ENCODE results near the gene PTPRA. TPM values are rescaled to one million over a fixed set of nuclear protein-coding genes. Genes with fewer than 3 reads are reported as not detected.

PTPRA gene
- polyA plus RNA-seq, 2 donors = 11.5 to 21.7 TPM

DNA sequence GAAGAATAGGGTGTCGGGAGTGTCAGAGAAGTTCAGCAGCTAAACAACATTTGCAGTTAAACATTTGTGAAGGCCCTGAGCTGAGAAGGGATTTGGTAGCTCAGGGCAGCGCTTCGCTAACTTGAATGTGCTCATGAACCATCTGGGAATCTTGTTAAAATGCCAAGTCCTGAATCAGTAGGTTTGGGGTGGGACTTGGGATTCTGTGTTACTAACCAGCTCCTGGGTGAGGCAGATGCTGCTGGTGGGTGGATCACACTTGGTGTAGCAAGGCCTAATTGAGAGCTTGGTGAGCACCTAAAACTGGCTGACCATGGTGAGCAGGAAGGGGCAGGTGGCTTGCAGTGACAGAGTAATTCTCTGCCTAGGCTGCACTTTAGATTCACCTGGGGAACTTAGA is 5.9 kb downstream of the PTPRA start:
- Histone ChIP-seq H3K27ac (ENCODE audit: low read depth in 2 of 2, low read length in 1 of 2) (peak overlapping the region in 1 of 2 donors; percentile 41), H3K4me3 (ENCODE audit: low read depth in 1 of 2, low read length in 2 of 2) (no peak overlapping the region), H3K9me3 (ENCODE audit: control insufficient read depth in 2 of 2, insufficient read depth in 1 of 2, low read depth in 1 of 2, low read length in 1 of 2) (no peaks in the 10 kb centered on the region), H3K4me1 (ENCODE audit: control insufficient read depth in 2 of 2, insufficient read depth in 2 of 2, low read length in 1 of 2) (peaks cover 2 to 7% of the 10 kb centered on the region in 2 donors), H3K27me3 (ENCODE audit: control insufficient read depth in 1 of 2, insufficient read depth in 2 of 2, low read length in 2 of 2) (no peaks in the 10 kb centered on the region), H3K36me3 (ENCODE audit: control insufficient read depth in 2 of 2, insufficient read depth in 2 of 2, low read length in 1 of 2) (no peaks in the 10 kb centered on the region)
- WGBS, 2 donors = 41 to 62% methylated on average over 3 of the region's 3 CpGs

DNA sequence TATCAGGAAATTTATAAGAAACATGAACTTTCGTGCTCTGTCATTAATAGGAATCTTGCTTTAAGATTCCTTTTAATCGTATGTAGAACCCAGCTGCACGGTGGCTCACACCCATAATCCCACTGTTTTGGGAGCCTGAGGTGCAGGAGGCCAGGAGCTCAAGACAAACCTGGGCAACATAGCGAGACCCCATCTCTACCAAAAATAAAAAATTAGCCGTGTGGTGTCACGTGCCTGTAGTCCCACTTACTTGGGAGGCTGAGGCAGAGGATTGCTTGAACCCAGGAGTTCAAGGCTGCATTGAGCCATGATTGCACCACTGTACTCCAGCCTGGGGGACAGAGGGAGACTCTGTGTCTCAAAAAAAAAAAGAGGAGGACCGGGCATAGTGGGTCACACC is 7.4 kb downstream of the PTPRA start:
- Histone ChIP-seq H3K27me3 (ENCODE audit: control insufficient read depth in 1 of 2, insufficient read depth in 2 of 2, low read length in 2 of 2) (no peaks in the 10 kb centered on the region), H3K9me3 (ENCODE audit: control insufficient read depth in 2 of 2, insufficient read depth in 1 of 2, low read depth in 1 of 2, low read length in 1 of 2) (no peaks in the 10 kb centered on the region), H3K4me3 (ENCODE audit: low read depth in 1 of 2, low read length in 2 of 2) (no peak overlapping the region), H3K27ac (ENCODE audit: low read depth in 2 of 2, low read length in 1 of 2) (no peak overlapping the region), H3K36me3 (ENCODE audit: control insufficient read depth in 2 of 2, insufficient read depth in 2 of 2, low read length in 1 of 2) (no peaks in the 10 kb centered on the region), H3K4me1 (ENCODE audit: control insufficient read depth in 2 of 2, insufficient read depth in 2 of 2, low read length in 1 of 2) (peaks cover 2% of the 10 kb centered on the region in 2 donors)
- 84 to 89% methylated on average over 7 of the region's 7 CpGs for WGBS, 2 donors

DNA sequence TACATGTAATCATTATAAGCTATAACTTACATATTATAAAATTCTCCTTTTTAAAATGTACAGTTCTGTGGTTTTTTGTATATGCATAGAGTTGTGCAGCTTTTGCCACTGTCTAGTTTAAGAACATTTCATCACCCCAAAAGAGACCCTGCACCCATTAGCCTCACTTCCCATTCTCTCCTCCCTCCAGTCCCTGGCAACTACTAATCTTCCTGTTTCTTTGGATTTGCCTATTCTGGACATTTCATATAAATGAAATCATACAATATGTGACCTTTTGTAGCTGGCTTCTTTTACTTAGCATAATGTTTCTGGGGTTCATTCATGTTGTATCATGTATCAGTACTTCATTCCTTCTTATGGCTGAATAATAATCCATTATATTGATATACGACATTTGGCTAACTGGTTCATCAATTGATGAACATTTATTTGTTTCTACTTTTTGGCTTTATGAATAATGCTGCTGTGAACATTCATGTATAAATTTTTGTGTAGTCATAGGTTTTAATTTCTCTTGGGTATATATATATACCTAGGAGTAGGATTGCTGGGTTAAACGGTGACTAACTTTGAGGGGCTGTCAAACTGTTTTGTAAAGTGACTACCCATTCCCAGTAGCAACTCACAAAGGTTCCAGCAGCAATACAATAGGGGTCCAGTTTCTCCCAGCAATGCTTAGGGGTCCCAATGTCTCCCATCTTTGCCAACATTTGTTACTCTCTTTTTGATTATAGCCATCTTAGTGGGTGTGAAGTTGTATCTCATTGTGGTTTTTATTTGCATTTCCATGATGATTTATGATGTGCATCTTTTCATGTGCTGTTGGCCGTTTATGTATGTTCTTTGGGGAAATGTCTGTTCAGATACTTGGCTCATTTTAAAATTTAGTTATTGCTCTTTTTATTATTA is 10.7 kb downstream of the PTPRA start:
- Histone ChIP-seq H3K4me3 (ENCODE audit: low read depth in 1 of 2, low read length in 2 of 2) (no peak overlapping the region), H3K27ac (ENCODE audit: low read depth in 2 of 2, low read length in 1 of 2) (no peak overlapping the region), H3K27me3 (ENCODE audit: control insufficient read depth in 1 of 2, insufficient read depth in 2 of 2, low read length in 2 of 2) (no peaks in the 10 kb centered on the region), H3K4me1 (ENCODE audit: control insufficient read depth in 2 of 2, insufficient read depth in 2 of 2, low read length in 1 of 2) (peaks cover 0 to 4% of the 10 kb centered on the region in 2 donors), H3K36me3 (ENCODE audit: control insufficient read depth in 2 of 2, insufficient read depth in 2 of 2, low read length in 1 of 2) (no peaks in the 10 kb centered on the region), H3K9me3 (ENCODE audit: control insufficient read depth in 2 of 2, insufficient read depth in 1 of 2, low read depth in 1 of 2, low read length in 1 of 2) (no peaks in the 10 kb centered on the region)
- 63 to 66% methylated on average over 3 of the region's 3 CpGs for WGBS, 2 donors

DNA sequence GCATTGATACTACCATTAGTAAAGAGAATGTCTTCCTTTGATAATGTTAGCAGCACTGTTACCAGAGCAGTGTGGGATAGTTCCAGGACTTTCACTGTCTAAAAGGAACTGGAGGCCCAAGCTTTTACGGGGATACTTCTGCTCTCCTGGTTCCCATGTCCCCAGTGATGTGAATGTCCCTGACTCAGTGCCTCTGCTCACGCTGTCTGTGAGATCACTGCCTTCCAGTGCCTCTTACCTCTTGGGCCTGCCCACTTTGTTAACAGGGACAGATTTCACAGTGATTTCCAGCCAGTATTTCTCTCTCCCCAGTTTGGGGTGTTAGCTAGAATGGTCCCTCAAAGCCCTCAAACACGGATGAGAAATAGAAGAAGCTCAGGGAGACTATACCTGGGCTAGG is 14.4 kb downstream of the PTPRA start:
- Histone ChIP-seq H3K4me3 (ENCODE audit: low read depth in 1 of 2, low read length in 2 of 2) (no peak overlapping the region), H3K4me1 (ENCODE audit: control insufficient read depth in 2 of 2, insufficient read depth in 2 of 2, low read length in 1 of 2) (peaks cover 0 to 2% of the 10 kb centered on the region in 2 donors), H3K27ac (ENCODE audit: low read depth in 2 of 2, low read length in 1 of 2) (no peak overlapping the region), H3K36me3 (ENCODE audit: control insufficient read depth in 2 of 2, insufficient read depth in 2 of 2, low read length in 1 of 2) (no peaks in the 10 kb centered on the region), H3K27me3 (ENCODE audit: control insufficient read depth in 1 of 2, insufficient read depth in 2 of 2, low read length in 2 of 2) (no peaks in the 10 kb centered on the region), H3K9me3 (ENCODE audit: control insufficient read depth in 2 of 2, insufficient read depth in 1 of 2, low read depth in 1 of 2, low read length in 1 of 2) (no peaks in the 10 kb centered on the region)
- WGBS, 2 donors = 91 to 92% methylated on average over 3 of the region's 3 CpGs

DNA sequence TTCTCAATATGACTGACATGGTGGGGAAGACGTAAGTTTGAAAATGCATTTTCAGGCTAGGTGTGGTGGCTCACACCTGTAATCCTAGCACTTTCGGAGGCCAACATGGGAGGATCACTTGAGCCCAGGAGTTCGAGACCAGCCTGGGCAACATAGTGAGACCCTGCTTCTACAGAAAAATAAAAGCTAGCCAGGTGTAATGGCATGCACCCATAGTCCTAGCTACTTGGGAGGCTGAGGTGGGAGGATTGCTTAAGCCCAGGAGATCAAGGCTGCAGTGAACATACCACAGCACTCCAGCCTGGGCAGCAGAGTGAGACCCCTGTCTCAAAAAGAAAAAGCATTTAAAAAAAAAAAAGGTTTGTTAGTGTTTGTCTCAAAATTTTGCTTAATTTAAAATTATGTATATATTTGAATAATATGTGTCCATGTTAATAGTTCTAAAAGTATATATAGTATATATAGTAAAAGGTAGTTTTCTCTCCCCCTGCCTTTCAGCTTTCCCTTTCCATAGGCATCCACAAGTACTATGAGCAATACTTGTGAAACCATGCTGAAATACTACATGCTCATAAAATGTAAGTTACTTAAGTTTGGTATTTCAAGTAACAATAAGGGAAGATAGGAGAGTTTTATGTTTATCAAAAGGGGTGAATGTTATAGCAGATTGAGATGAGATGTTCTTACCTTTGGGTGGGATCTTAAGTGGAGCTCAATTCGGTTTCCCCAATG is 15.1 kb downstream of the PTPRA start:
- 89 to 90% methylated on average over 4 of the region's 4 CpGs for whole genome bisulfite sequencing, 2 donors

DNA sequence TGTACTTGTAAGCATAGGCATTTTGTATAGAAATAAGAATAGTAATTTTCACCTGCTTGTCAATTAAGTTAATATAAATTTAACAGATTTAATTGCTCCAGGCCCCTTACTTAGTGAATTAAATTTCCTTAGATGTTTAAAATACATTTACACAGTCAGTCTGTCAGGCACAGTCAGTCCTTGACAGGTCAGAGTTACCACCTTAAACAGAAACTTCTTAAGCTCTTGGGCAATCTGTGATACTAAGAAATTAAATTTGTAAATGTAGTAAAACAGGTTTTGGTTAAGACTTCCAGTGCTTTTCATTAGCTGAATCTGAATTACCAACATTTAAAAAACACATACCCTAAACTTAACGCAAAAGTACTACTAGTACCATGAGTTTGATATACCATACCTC is 15.9 kb downstream of the PTPRA start:
- Histone ChIP-seq H3K4me3 (ENCODE audit: low read depth in 1 of 2, low read length in 2 of 2) (no peak overlapping the region), H3K9me3 (ENCODE audit: control insufficient read depth in 2 of 2, insufficient read depth in 1 of 2, low read depth in 1 of 2, low read length in 1 of 2) (no peaks in the 10 kb centered on the region), H3K27ac (ENCODE audit: low read depth in 2 of 2, low read length in 1 of 2) (no peak overlapping the region), H3K36me3 (ENCODE audit: control insufficient read depth in 2 of 2, insufficient read depth in 2 of 2, low read length in 1 of 2) (no peaks in the 10 kb centered on the region), H3K27me3 (ENCODE audit: control insufficient read depth in 1 of 2, insufficient read depth in 2 of 2, low read length in 2 of 2) (no peaks in the 10 kb centered on the region), H3K4me1 (ENCODE audit: control insufficient read depth in 2 of 2, insufficient read depth in 2 of 2, low read length in 1 of 2) (peaks cover 0 to 2% of the 10 kb centered on the region in 2 donors)
- 47 to 59% methylated on average over 1 of the region's 1 CpG for WGBS, 2 donors

More for the DNA sequence above, 15.1 kb downstream of the PTPRA start:
- Histone ChIP-seq H3K36me3 (ENCODE audit: control insufficient read depth in 2 of 2, insufficient read depth in 2 of 2, low read length in 1 of 2) (no peaks in the 10 kb centered on the region), H3K4me3 (ENCODE audit: low read depth in 1 of 2, low read length in 2 of 2) (no peak overlapping the region), H3K27me3 (ENCODE audit: control insufficient read depth in 1 of 2, insufficient read depth in 2 of 2, low read length in 2 of 2) (no peaks in the 10 kb centered on the region), H3K9me3 (ENCODE audit: control insufficient read depth in 2 of 2, insufficient read depth in 1 of 2, low read depth in 1 of 2, low read length in 1 of 2) (no peaks in the 10 kb centered on the region), H3K4me1 (ENCODE audit: control insufficient read depth in 2 of 2, insufficient read depth in 2 of 2, low read length in 1 of 2) (peaks cover 0 to 2% of the 10 kb centered on the region in 2 donors), H3K27ac (ENCODE audit: low read depth in 2 of 2, low read length in 1 of 2) (no peak overlapping the region)

DNA sequence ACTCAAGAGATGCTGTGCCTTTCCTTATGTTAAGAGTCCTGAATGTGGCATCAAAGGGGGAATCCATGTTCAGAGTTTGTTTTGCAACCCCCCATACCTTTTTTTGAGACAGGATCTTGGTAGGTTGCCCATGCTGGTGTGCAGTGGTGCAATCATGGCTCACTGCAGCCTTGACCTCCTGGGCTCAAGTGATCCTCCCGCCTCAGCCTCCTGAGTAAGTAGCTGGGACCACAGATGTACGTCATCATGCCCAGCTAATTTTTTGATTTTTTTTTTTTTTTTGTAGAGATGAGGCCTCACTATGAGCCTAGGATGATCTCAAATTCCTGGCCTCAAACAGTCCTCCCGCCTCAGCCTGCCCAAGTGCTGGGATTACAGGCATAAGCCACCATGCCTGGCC is 16.5 kb downstream of the PTPRA start:
- Histone ChIP-seq H3K27me3 (ENCODE audit: control insufficient read depth in 1 of 2, insufficient read depth in 2 of 2, low read length in 2 of 2) (no peaks in the 10 kb centered on the region), H3K36me3 (ENCODE audit: control insufficient read depth in 2 of 2, insufficient read depth in 2 of 2, low read length in 1 of 2) (no peaks in the 10 kb centered on the region), H3K27ac (ENCODE audit: low read depth in 2 of 2, low read length in 1 of 2) (no peak overlapping the region), H3K4me3 (ENCODE audit: low read depth in 1 of 2, low read length in 2 of 2) (no peak overlapping the region), H3K9me3 (ENCODE audit: control insufficient read depth in 2 of 2, insufficient read depth in 1 of 2, low read depth in 1 of 2, low read length in 1 of 2) (no peaks in the 10 kb centered on the region), H3K4me1 (ENCODE audit: control insufficient read depth in 2 of 2, insufficient read depth in 2 of 2, low read length in 1 of 2) (peaks cover 0 to 2% of the 10 kb centered on the region in 2 donors)
- WGBS, 2 donors = 93 to 97% methylated on average over 3 of the region's 3 CpGs

DNA sequence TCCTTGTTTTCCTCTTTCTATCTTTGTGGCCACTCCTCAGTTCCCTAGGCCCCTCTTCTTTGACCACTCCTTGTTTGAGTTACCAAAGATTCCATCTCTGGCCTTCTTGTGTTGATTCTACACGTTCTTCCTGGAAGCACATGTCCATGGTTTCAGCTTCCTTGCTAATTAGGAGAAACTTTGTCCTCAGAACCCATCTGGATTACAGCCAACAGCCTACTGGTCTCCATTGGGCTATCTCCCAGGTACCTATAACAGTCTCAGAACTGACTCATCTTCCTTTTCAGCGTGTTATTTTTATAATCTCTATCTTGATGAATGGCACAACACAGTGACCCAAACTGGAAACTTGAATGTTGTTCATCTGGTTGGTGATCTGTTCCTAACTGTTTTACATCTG is 17.5 kb downstream of the PTPRA start:
- no peak overlapping the region for H3K27ac ChIP-seq (ENCODE audit: low read depth in 2 of 2, low read length in 1 of 2)
- peaks cover 0 to 1% of the 10 kb centered on the region in 2 donors for H3K4me1 ChIP-seq (ENCODE audit: control insufficient read depth in 2 of 2, insufficient read depth in 2 of 2, low read length in 1 of 2)
- no peaks in the 10 kb centered on the region for H3K27me3 ChIP-seq (ENCODE audit: control insufficient read depth in 1 of 2, insufficient read depth in 2 of 2, low read length in 2 of 2)
- no peaks in the 10 kb centered on the region for H3K9me3 ChIP-seq (ENCODE audit: control insufficient read depth in 2 of 2, insufficient read depth in 1 of 2, low read depth in 1 of 2, low read length in 1 of 2)
- WGBS, 2 donors = 51% methylated on average over 2 of the region's 2 CpGs
- no peaks in the 10 kb centered on the region for H3K36me3 ChIP-seq (ENCODE audit: control insufficient read depth in 2 of 2, insufficient read depth in 2 of 2, low read length in 1 of 2)
- H3K4me3 ChIP-seq (ENCODE audit: low read depth in 1 of 2, low read length in 2 of 2) = no peak overlapping the region

DNA sequence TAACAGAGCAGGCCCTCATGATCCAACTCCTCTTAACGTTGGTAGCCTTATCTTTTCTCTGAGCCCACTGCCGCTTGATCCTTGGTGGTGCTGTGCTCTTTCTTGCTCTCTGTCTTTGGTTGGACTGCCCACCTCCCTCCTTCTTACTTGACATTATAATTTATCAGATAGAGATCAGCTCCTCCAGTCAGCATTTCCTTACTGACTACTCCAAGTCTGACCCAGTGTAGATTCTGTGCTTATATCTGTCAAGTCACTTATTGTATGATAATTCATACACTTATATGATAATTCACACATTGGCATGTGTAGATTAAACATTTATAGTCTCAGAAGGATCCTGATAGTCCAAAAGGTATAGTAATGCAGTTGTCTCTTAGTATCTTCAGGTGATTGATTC is 18.1 kb downstream of the PTPRA start:
- Histone ChIP-seq H3K36me3 (ENCODE audit: control insufficient read depth in 2 of 2, insufficient read depth in 2 of 2, low read length in 1 of 2) (no peaks in the 10 kb centered on the region), H3K9me3 (ENCODE audit: control insufficient read depth in 2 of 2, insufficient read depth in 1 of 2, low read depth in 1 of 2, low read length in 1 of 2) (no peaks in the 10 kb centered on the region), H3K27me3 (ENCODE audit: control insufficient read depth in 1 of 2, insufficient read depth in 2 of 2, low read length in 2 of 2) (no peaks in the 10 kb centered on the region), H3K27ac (ENCODE audit: low read depth in 2 of 2, low read length in 1 of 2) (no peak overlapping the region), H3K4me1 (ENCODE audit: control insufficient read depth in 2 of 2, insufficient read depth in 2 of 2, low read length in 1 of 2) (no peaks in the 10 kb centered on the region), H3K4me3 (ENCODE audit: low read depth in 1 of 2, low read length in 2 of 2) (no peak overlapping the region)
- WGBS, 2 donors = 87% methylated on average over 2 of the region's 2 CpGs

All from esophagus (tissue), 2 donors.